Fibroblast of the aortic adventitia (primary cell): Measurements from ENCODE around the gene EMC8. TPM values are rescaled to one million over a fixed set of nuclear protein-coding genes. Genes with fewer than 3 reads are reported as not detected.

Experiments used
- DNase-seq: peaks from one replicate; pipeline ENCODE4 v3.0.0-alpha.2; 2010; ENCODE audit warnings: low read depth
- H3K4me3 ChIP-seq: 2 replicates; pipeline ENCODE4 v1.5.1; 2011; ENCODE audit warnings: low read depth, mild to moderate bottlenecking, control low read depth, low read length, moderate library complexity
- CTCF ChIP-seq: IDR thresholded peaks from 2 replicates; pipeline ENCODE4 v1.5.1; 2011; ENCODE audit warnings: mild to moderate bottlenecking, low read length, control low read depth, inconsistent platforms; ENCODE audit not compliant: insufficient read depth
- total RNA-seq: library from RNA; depleted of rRNA; stranded (reverse); fragments of >200 nt; gene quantifications from 2 replicates; pipeline ENCODE4 v1.2.3, GENCODE V29; 2012; ENCODE audit warnings: low replicate concordance

The EMC8 gene
- total RNA-seq, result 18.6 and 23.8 TPM in 2 replicates

- H3K4me3 ChIP-seq, result peak within 1 kb of the TSS; percentile 95
- no peak for TF ChIP-seq CTCF
- DNase-seq, result peak; percentile 93
Measured at GRCh38 chr16:85799497-85800320, at the start of gene EMC8, which contains the start of gene COX4I1. EMC8 (minus strand) TSS chr16:85799544; CDS start chr16:85799295, 249 bp downstream. COX4I1 (plus strand) TSS chr16:85799695; CDS start chr16:85801206, 1,511 bp downstream.

GRCh38 chr16:85848986-85849385, 49.6 kb upstream of the EMC8 start:
- DNase-seq, result no peak
- no peak for TF ChIP-seq CTCF
- no peak overlapping the region for H3K4me3 ChIP-seq

GRCh38 chr16:85847681-85848601, 48.6 kb upstream of the EMC8 start:
- TF ChIP-seq CTCF, result no peak
- H3K4me3 ChIP-seq, result no peak overlapping the region
- DNase-seq, result no peak

GRCh38 chr16:85847036-85847435, 47.7 kb upstream of the EMC8 start:
- TF ChIP-seq CTCF, result no peak
- DNase-seq, result no peak
- no peak overlapping the region for H3K4me3 ChIP-seq

GRCh38 chr16:85846461-85846860, 47.1 kb upstream of the EMC8 start:
- DNase-seq, result no peak
- TF ChIP-seq CTCF, result no peak
- no peak overlapping the region for H3K4me3 ChIP-seq

GRCh38 chr16:85845266-85845665, 45.9 kb upstream of the EMC8 start:
- no peak for TF ChIP-seq CTCF
- DNase-seq, result no peak
- H3K4me3 ChIP-seq, result no peak overlapping the region
